Thymus (tissue), 11 donors: ENCODE data around the gene QRFP. TPM values are rescaled to one million over a fixed set of nuclear protein-coding genes. Genes with fewer than 3 reads are reported as not detected.

ENCODE experiments used
- DNase-seq, 9 donors: peaks; one replicate each; pipeline ENCODE4 v3.0.0-alpha.2; 2013; ENCODE audit warnings: low spot score in 9 of 9, low read depth in 6 of 9, missing footprints in 1 of 9
- H3K27ac ChIP-seq, 2 donors: one replicate each; pipeline ENCODE4 v1.5.1; 2013; ENCODE audit warnings: control low read depth in 1 of 2, low read depth in 1 of 2, low read length in 1 of 2, mild to moderate bottlenecking in 1 of 2, moderate library complexity in 1 of 2
- H3K27me3 ChIP-seq, 2 donors: one replicate each; pipeline ENCODE4 v1.5.1; 2013; ENCODE audit warnings: low read length in 1 of 2; ENCODE audit not compliant: control insufficient read depth in 2 of 2, insufficient read depth in 1 of 2
- H3K36me3 ChIP-seq, 2 donors: one replicate each; pipeline ENCODE4 v1.5.1; 2013; ENCODE audit warnings: low read length in 1 of 2, mild to moderate bottlenecking in 1 of 2, moderate library complexity in 1 of 2; ENCODE audit not compliant: control insufficient read depth in 2 of 2, insufficient read depth in 2 of 2
- H3K4me1 ChIP-seq, 2 donors: one replicate each; pipeline ENCODE4 v1.5.1; 2013; ENCODE audit warnings: low read length in 2 of 2; ENCODE audit not compliant: control insufficient read depth in 2 of 2, insufficient read depth in 2 of 2
- H3K4me3 ChIP-seq, 2 donors: one replicate each; pipeline ENCODE4 v1.5.1; 2013; ENCODE audit warnings: low read length in 2 of 2, control low read depth in 1 of 2, mild to moderate bottlenecking in 1 of 2
- H3K9me3 ChIP-seq, 2 donors: one replicate each; pipeline ENCODE4 v1.5.1; 2013; ENCODE audit warnings: low read length in 1 of 2, mild to moderate bottlenecking in 1 of 2; ENCODE audit not compliant: control insufficient read depth in 2 of 2, insufficient read depth in 1 of 2
- WGBS: extraction: QIAGEN DNeasy Blood & Tissue Kit; methylation state at CpG from one replicate; pipeline ENCODE4 v1.1.7; 2013; 5-methylcytosine and 5-hydroxymethylcytosine counted together
- polyA plus RNA-seq: library from polyadenylated mRNA; stranded (reverse); fragments of 200-250 nt; gene quantifications from one replicate; pipeline ENCODE4 v1.2.3, GENCODE V29; 2013
- total RNA-seq: library from RNA; stranded (reverse); fragments of 120-200 nt; gene quantifications from one replicate; pipeline ENCODE4 v1.2.4, GENCODE V29; 2013
- donor health status: healthy.

Gene QRFP
- total and polyA plus RNA-seq, 2 donors, result 0.05 to 0.21 TPM

DNA sequence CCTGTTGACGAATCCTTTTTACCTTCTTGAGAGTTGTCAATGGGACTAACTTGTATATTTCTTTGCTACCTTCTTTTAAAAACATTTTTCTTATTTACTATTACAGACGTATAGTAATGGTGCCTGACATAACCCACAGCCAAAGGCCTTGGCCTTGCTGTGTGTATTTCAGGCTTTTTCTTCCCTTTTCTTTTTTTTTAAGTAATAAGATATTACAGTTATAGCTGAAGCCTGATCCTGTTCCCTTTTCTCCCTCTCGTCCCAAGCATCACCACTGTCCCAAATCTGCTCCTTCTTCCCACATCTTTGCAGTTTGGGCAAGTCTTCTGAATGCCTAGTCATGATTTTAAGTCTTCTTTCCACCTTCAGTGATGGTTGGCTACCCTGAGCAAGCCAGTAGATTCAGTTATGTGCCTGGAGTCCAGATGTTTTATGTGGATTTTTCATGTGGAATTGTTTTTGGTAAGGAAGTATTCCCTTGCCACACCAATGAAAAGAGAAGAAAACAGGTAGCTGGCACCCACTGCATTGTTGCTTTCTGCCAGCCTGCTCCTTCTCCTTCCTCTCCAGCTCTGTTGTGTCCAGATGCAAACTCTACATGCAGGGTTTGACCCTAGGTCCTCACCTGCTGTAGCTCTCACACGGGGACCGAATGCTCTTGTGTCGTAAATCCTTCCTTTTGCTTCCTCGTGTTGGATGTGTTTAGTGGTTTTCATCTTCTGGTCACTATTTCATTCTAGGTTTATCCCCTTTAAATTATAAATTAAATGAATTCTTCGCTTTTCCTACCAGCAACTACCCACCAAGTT is 35.0 kb downstream of the QRFP start:
- H3K27me3 ChIP-seq, result no peaks in the 10 kb centered on the region
- no peak overlapping the region for H3K4me3 ChIP-seq
- no peaks in the 10 kb centered on the region for H3K9me3 ChIP-seq
- peaks cover 0 to 5% of the 10 kb centered on the region in 2 donors for H3K4me1 ChIP-seq
- no peak for DNase-seq
- peaks cover 29 to 35% of the 10 kb centered on the region in 2 donors for H3K36me3 ChIP-seq
- 91% methylated on average over 8 of the region's 8 CpGs for WGBS
- H3K27ac ChIP-seq, result no peak overlapping the region

DNA sequence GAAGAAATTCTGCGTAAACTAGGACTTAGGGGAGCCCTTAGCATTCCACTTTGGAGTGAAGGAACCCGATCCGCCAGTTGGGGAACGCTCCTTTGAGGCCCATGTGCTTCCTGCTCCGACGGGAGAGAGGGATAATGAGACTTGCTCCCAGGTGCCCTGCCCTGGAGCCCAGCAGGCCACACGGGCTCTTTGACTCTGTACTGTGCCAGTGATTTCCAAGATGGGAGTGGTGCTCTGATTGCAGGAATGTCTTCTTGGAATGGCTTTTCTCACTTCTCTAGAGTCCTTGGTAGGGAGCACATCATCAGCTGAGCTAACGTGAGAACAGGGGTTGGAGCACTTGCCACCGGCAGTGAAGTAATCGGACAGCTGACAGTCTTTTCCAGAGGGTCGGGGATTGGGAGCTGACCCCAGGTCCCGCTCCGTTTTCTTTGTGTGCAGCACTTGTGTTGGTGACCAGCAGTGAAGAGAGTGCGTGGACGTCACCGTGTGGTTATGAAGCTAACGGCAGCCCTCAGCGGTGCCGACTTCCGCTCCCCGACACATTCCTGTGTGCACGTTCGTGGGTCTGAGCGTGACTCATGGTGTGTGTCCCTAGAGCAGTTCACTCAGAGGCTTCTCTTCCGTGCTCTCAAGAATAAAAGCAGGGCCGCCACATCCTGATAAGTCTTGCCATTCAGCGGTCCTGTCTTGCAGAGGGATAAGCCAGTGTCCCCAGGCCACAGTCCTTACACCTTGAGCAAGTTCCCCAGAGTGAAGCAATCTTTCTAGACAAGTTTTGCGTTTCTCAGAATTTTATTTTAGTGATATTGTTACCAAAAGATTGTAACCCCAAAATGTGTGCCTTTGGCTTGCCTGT is 35.9 kb downstream of the QRFP start:
- H3K9me3 ChIP-seq, result no peaks in the 10 kb centered on the region
- H3K27me3 ChIP-seq, result no peaks in the 10 kb centered on the region
- H3K4me3 ChIP-seq, result no peak overlapping the region
- DNase-seq, result no peak
- peaks cover 36 to 37% of the 10 kb centered on the region in 2 donors for H3K36me3 ChIP-seq
- H3K27ac ChIP-seq, result no peak overlapping the region
- 94% methylated on average over 28 of the region's 28 CpGs for WGBS
- peaks cover 0 to 5% of the 10 kb centered on the region in 2 donors for H3K4me1 ChIP-seq

- WGBS, result 93% methylated on average over 20 of the region's 20 CpGs
- peaks cover 0 to 5% of the 10 kb centered on the region in 2 donors for H3K4me1 ChIP-seq
- no peaks in the 10 kb centered on the region for H3K27me3 ChIP-seq
- peaks cover 48 to 50% of the 10 kb centered on the region in 2 donors for H3K36me3 ChIP-seq
- H3K9me3 ChIP-seq, result no peaks in the 10 kb centered on the region
- no peak overlapping the region for H3K27ac ChIP-seq
- no peak for DNase-seq
- no peak overlapping the region for H3K4me3 ChIP-seq
These were observed 37.6 kb downstream of the QRFP start for GRCh38 chr9:130858739-130859705.

- Histone ChIP-seq H3K36me3 (peaks cover 50 to 51% of the 10 kb centered on the region in 2 donors), H3K4me1 (peaks cover 0 to 5% of the 10 kb centered on the region in 2 donors), H3K27me3 (no peaks in the 10 kb centered on the region), H3K4me3 (no peak overlapping the region), H3K9me3 (no peaks in the 10 kb centered on the region), H3K27ac (no peak overlapping the region)
- DNase-seq, result no peak
- WGBS, result 90% methylated on average over 22 of the region's 22 CpGs
These were observed 38.5 kb downstream of the QRFP start for GRCh38 chr9:130857864-130858738.

DNA sequence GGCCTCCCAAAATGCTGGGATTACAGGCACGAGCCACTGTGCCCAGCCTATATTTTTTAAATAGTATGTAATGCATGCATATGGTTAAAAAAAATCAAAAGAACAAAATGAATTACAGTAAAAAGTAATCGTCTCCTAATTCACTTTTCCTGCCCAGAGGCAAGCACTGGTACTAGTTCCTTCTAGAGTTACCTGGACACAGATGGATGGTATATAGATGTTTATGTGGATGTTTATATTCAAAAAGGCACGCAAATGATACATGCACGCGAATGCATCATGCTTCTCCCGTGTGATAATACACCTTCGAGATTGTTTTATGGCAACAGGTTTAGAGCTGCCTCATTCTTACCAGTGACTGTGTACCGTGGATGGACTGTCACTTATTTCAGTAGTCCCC is 40.1 kb downstream of the QRFP start:
- Histone ChIP-seq H3K36me3 (peaks cover 43 to 49% of the 10 kb centered on the region in 2 donors), H3K4me3 (no peak overlapping the region), H3K4me1 (peaks cover 0 to 5% of the 10 kb centered on the region in 2 donors), H3K27me3 (no peaks in the 10 kb centered on the region), H3K9me3 (no peaks in the 10 kb centered on the region), H3K27ac (no peak overlapping the region)
- DNase-seq, result no peak
- WGBS, result 96% methylated on average over 8 of the region's 8 CpGs

GRCh38 chr9:130854835-130855234 is 41.8 kb downstream of the QRFP start:
- H3K36me3 ChIP-seq, result peaks cover 31 to 35% of the 10 kb centered on the region in 2 donors
- no peaks in the 10 kb centered on the region for H3K9me3 ChIP-seq
- WGBS, result 98% methylated on average over 9 of the region's 9 CpGs
- no peak overlapping the region for H3K27ac ChIP-seq
- H3K27me3 ChIP-seq, result no peaks in the 10 kb centered on the region
- peaks cover 0 to 5% of the 10 kb centered on the region in 2 donors for H3K4me1 ChIP-seq
- no peak overlapping the region for H3K4me3 ChIP-seq
- no peak for DNase-seq

GRCh38 chr9:130854092-130854491 is 42.5 kb downstream of the QRFP start:
- H3K9me3 ChIP-seq, result no peaks in the 10 kb centered on the region
- H3K4me1 ChIP-seq, result peaks cover 0 to 5% of the 10 kb centered on the region in 2 donors
- 98% methylated on average over 8 of the region's 8 CpGs for WGBS
- H3K27me3 ChIP-seq, result no peaks in the 10 kb centered on the region
- no peak overlapping the region for H3K27ac ChIP-seq
- DNase-seq, result no peak
- peaks cover 26 to 34% of the 10 kb centered on the region in 2 donors for H3K36me3 ChIP-seq
- no peak overlapping the region for H3K4me3 ChIP-seq

GRCh38 chr9:130852801-130853200 is 43.8 kb downstream of the QRFP start:
- H3K4me1 ChIP-seq, result no peaks in the 10 kb centered on the region
- no peak for DNase-seq
- H3K27me3 ChIP-seq, result no peaks in the 10 kb centered on the region
- no peak overlapping the region for H3K27ac ChIP-seq
- H3K9me3 ChIP-seq, result no peaks in the 10 kb centered on the region
- 97% methylated on average over 7 of the region's 7 CpGs for WGBS
- no peak overlapping the region for H3K4me3 ChIP-seq
- H3K36me3 ChIP-seq, result peaks cover 22 to 30% of the 10 kb centered on the region in 2 donors
